ENCODE results near the gene C5. TPM values are rescaled to one million over a fixed set of nuclear protein-coding genes. Genes with fewer than 3 reads are reported as not detected.
"Not testable (repeated sequence)": the region's sequence is repeated elsewhere in the genome, so short reads cannot be mapped to it uniquely, and the experiment has no call there.

The C5 gene
- 10 to 100 TPM; 12.7 to 29.9 (median 16.3) TPM for total RNA-seq
- 1 to 10 TPM; 5.2 to 6.5 TPM for polyA plus RNA-seq

DNA sequence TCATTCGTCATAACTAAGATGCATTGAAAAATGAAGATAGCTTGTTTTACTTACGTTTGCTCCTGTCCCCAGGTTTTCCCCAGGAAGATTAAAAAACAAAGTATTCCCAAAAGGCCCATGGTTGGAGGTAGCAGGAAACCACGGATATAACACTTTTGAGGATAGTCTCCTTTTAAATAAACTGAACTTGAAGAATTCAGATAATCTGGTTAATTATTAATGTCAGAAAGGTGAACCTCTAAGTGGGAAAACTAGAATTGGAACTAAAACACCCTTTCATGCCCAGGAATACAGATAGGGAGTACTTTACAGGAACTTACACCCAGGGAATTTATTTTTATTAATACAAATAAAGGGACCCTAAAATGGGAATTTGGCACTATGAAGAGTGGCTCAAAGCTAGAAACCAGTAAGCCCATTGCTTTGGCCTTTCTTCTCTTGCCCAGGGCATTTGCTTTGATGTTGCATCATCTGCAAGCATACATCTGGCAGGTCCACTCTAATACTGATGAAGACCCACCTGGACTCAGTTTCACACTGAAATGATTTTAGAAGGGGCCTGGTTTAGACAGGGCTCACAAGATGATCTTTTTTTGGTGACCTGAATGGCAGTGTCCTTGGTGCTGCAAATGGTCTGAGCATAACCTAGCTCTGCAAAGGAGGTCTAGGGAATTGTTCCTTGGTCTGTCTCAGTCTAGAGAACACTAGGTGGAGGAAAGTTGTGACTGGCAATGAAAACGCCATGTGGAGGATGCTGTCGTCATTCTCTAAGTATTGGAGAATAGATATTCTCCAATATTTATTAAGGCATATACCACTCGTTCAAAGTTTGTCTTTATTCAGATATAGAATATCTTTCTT is at the start of gene C5:
Gene C5 (minus strand): TSS at position 148 of the 861 bp plus-strand sequence. CDS start 29 bp downstream, at position 119.
- ATAC-seq: peak; percentile 64 to 80 (median 70)
- Histone ChIP-seq H3K9me3 (no peaks in the 10 kb centered on the region), H3K27ac (peak within 1 kb of the TSS in 2 of 4 donors; percentile 30 to 50), H3K4me3 (peak within 1 kb of the TSS in 3 of 4 donors; percentile 1 to 38 (median 1)), H3K36me3 (no peaks in the 10 kb centered on the region), H3K27me3 (no peaks in the 10 kb centered on the region), H3K4me1 (peaks cover 0 to 61% (median 25%) of the 10 kb centered on the region in 3 donors)
- intact Hi-C loops (cut with DNase I): loop anchor here in 1 of 3 donors (10.0 kb wide), 1 partner anchor 66 kb away; no protein-coding TSS in a partner anchor
- no peak for FAIRE-seq
- DNase-seq: no peak
- TF ChIP-seq, protein P1, sequence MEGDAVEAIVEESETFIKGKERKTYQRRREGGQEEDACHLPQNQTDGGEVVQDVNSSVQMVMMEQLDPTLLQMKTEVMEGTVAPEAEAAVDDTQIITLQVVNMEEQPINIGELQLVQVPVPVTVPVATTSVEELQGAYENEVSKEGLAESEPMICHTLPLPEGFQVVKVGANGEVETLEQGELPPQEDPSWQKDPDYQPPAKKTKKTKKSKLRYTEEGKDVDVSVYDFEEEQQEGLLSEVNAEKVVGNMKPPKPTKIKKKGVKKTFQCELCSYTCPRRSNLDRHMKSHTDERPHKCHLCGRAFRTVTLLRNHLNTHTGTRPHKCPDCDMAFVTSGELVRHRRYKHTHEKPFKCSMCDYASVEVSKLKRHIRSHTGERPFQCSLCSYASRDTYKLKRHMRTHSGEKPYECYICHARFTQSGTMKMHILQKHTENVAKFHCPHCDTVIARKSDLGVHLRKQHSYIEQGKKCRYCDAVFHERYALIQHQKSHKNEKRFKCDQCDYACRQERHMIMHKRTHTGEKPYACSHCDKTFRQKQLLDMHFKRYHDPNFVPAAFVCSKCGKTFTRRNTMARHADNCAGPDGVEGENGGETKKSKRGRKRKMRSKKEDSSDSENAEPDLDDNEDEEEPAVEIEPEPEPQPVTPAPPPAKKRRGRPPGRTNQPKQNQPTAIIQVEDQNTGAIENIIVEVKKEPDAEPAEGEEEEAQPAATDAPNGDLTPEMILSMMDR (IDR thresholded peaks at IDR 0.05): no peak
- 25 to 29% methylated on average over 6 of the region's 6 CpGs for WGBS, 2 donors

DNA sequence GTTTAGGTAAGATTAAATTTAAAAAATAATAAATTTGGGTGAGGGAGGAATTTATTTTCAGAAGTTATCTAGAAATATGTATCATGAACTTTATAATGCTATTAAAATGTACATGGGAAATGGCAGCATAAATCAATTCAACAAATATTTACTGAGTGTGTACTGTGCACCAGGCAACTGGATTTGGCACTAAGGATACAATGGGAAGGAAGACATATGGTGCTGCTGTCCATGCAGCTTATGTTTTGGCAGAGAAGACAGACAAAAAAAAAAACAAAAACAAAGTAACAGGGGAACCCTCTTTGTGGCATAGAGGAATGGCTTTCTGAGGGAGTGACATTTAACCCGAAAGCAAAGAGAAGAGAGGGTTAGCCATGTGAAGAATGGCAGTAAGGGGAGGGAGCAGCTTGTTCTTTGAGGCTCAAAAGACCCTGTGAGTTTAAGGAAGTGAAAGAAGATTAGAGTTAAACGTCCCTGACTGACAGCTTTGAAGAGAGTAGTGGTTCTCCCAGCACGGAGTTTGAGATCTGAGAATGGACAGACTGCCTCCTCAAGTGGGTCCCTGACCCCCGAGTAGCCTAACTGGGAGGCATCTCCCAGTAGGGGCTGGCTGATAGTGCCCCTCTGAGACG is 48.6 kb upstream of the C5 start:
- no peak for DNase-seq
- Histone ChIP-seq H3K4me1 (peaks cover 0 to 5% (median 0%) of the 10 kb centered on the region in 3 donors), H3K4me3 (no peak overlapping the region), H3K27me3 (no peaks in the 10 kb centered on the region), H3K36me3 (no peaks in the 10 kb centered on the region), H3K9me3 (no peaks in the 10 kb centered on the region), H3K27ac (no peak overlapping the region)
- peak; percentile 80 to 88 (median 82) for ATAC-seq
- TF ChIP-seq, protein P1 (IDR thresholded peaks at IDR 0.05): no peak
- FAIRE-seq: no peak
- 63 to 78% methylated on average over 5 of the region's 5 CpGs for WGBS, 2 donors
- intact Hi-C loops (cut with DNase I): no loop called here

DNA sequence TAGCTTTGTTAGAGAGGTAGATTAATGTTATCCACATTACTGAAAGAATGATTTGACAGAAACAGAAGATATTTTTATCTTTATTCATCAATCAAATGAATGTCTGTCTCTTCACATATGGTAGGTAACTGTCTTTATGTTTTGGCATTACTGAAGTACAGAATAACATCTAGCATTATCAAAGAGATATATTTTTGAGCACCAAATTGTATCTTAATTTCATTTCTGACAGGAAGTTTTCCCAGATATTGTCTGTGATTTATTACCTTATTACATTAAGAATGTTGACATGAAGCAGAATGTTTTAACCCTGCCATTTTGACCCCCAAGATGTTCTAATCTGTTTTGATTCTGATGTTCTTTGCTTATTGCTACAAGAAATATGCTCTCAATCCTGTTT is 45.0 kb upstream of the C5 start:
- H3K36me3 ChIP-seq: peaks cover 0 to 9% (median 0%) of the 10 kb centered on the region in 3 donors
- H3K27me3 ChIP-seq: no peaks in the 10 kb centered on the region
- intact Hi-C loops (cut with DNase I): no loop called here
- TF ChIP-seq, protein P1 (IDR thresholded peaks at IDR 0.05): no peak
- no peak for FAIRE-seq
- H3K9me3 ChIP-seq: no peaks in the 10 kb centered on the region
- no peak overlapping the region for H3K27ac ChIP-seq
- DNase-seq: no peak
- H3K4me3 ChIP-seq: no peak overlapping the region
- no peak for ATAC-seq
- peaks cover 0 to 5% (median 0%) of the 10 kb centered on the region in 3 donors for H3K4me1 ChIP-seq

DNA sequence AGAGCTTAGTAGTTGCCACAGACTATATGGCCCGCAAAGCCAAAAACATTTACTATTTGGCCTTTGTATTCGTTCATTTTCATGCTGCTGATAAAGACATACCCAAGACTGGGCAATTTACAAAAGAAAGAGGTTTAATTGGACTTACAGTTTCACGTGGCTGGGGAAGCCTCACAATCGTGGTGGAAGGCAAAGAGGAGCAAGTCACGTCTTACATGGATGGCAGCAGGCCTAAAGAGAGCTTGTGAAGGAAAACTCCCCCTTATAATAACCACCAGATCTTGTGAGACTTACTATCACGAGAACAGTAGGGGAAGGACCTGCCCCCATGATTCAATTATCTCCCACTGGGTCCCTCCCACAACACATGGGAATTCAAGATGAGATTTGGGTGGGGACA is 40.7 kb upstream of the C5 start:
- intact Hi-C loops (cut with DNase I); ATAC-seq: not testable (repeated sequence)

DNA sequence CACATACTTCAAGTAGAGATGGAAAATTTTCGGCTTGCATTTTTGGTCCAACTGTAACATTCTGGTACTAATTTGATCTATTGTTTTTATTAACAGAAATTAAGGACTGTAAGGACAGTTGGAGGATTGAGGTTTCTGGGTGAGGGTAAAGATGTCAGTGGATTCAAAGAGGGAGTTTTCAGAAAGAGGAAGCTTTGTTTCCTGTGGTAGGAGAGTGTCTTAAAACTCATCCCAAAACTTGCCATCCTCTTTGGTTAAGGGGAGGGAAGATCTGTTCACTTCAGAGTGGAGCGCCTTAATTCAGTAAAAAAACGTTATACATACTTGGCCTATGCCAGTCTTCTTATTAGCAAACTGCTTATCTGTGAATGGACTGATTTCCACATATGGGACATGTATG is 38.5 kb upstream of the C5 start:
- intact Hi-C loops (cut with DNase I): no loop called here
- ATAC-seq (peak in 1 of 4 donors; percentile 23), FAIRE-seq (no peak), DNase-seq (no peak)
- no peak overlapping the region for H3K4me3 ChIP-seq
- H3K9me3 ChIP-seq: no peaks in the 10 kb centered on the region
- TF ChIP-seq, protein P1 (IDR thresholded peaks at IDR 0.05): no peak
- 77 to 79% methylated on average over 3 of the region's 3 CpGs for WGBS, 2 donors
- H3K27me3 ChIP-seq: no peaks in the 10 kb centered on the region
- H3K4me1 ChIP-seq: no peaks in the 10 kb centered on the region
- H3K36me3 ChIP-seq: peaks cover 0 to 9% (median 4%) of the 10 kb centered on the region in 3 donors
- H3K27ac ChIP-seq: no peak overlapping the region

More for the DNA sequence above, 40.7 kb upstream of the C5 start:
- not testable (repeated sequence) for H3K36me3 ChIP-seq, H3K27me3 ChIP-seq, H3K4me3 ChIP-seq, H3K9me3 ChIP-seq, H3K27ac ChIP-seq, H3K4me1 ChIP-seq, DNase-seq, FAIRE-seq
- 83 to 90% methylated on average over 6 of the region's 6 CpGs for whole genome bisulfite sequencing, 2 donors
